K562 (cell line): Measurements from ENCODE around the gene WWC2. TPM values are rescaled to one million over a fixed set of nuclear protein-coding genes. Genes with fewer than 3 reads are reported as not detected.
A peak's percentile ranks its signal among the peaks of the same experiment; 100 is the strongest.

Source experiments
- ARID2 ChIP-seq: fragments of 450-650 bp; IDR thresholded peaks from 2 replicates; pipeline ENCODE4 v1.6.1; 2017; ENCODE audit warnings: antibody characterized with exemption, mild to moderate bottlenecking
- BACH1 ChIP-seq: fragments of 200-800 bp; sonication (Bioruptor generic); IDR thresholded peaks from 2 replicates; pipeline ENCODE4 v1.6.1; 2016; ENCODE audit warnings: missing genetic modification characterization, missing compliant biosample characterization
- BRCA1 ChIP-seq, 2 experiments: fragments of 450-650 bp in 1 of 2; sonication (generic) in 1 of 2; formaldehyde crosslinking in 1 of 2; IDR thresholded peaks; 2 replicates each; pipeline versions ENCODE4 v1.5.0 to v1.6.1; 2017 to 2020; ENCODE audit warnings: mild to moderate bottlenecking in 1 of 2, missing genetic modification reagents in 1 of 2
- C11orf30 ChIP-seq: fragments of 450-650 bp; IDR thresholded peaks from 2 replicates; pipeline ENCODE4 v1.6.1; 2016; ENCODE audit warnings: low read depth, mild to moderate bottlenecking
- ERF ChIP-seq: fragments of 450-650 bp; formaldehyde crosslinking; IDR thresholded peaks from 2 replicates; pipeline ENCODE4 v1.4.0; 2020; ENCODE audit warnings: mild to moderate bottlenecking, mixed read lengths
- FOXA3 ChIP-seq, 2 experiments: fragments of 450-650 bp in 1 of 2; sonication (generic) in 1 of 2; formaldehyde crosslinking; IDR thresholded peaks in 1 of 2; conservative IDR thresholded peaks in 1 of 2; 2 replicates each; pipeline versions ENCODE4 v1.4.0 to v1.8.0; 2020 to 2022; ENCODE audit warnings: mild to moderate bottlenecking in 2 of 2, missing genetic modification reagents in 1 of 2
- HMG20B ChIP-seq: fragments of 250-450 bp; sonication (Bioruptor Pico); IDR thresholded peaks from 2 replicates; pipeline ENCODE4 v1.5.0; 2021; ENCODE audit warnings: mild to moderate bottlenecking
- HSF4 ChIP-seq: fragments of 250-450 bp; sonication (Bioruptor Pico); IDR thresholded peaks from 2 replicates; pipeline ENCODE4 v2.1.2; 2022; ENCODE audit warnings: mild to moderate bottlenecking, moderate library complexity, borderline replicate concordance
- MAFK ChIP-seq: IDR thresholded peaks from 2 replicates; pipeline ENCODE4 v1.6.1; 2011; ENCODE audit warnings: low read length, improper control_type of control experiment
- MBD1 ChIP-seq: fragments of 250-450 bp; sonication (Bioruptor Pico); IDR thresholded peaks from 2 replicates; pipeline ENCODE4 v1.8.0; 2022; ENCODE audit warnings: inconsistent platforms
- PHB2 ChIP-seq: fragments of 450-650 bp; IDR thresholded peaks from 2 replicates; pipeline ENCODE4 v1.6.1; 2017; ENCODE audit warnings: low read depth
- PML ChIP-seq: IDR thresholded peaks from 2 replicates; pipeline ENCODE4 v1.6.1; 2012; ENCODE audit warnings: low read length, inconsistent platforms
- SPI1 ChIP-seq: IDR thresholded peaks from 2 replicates; pipeline ENCODE4 v1.6.1; 2011; ENCODE audit warnings: low read depth, low read length, control low read depth, borderline replicate concordance
- TAF9B ChIP-seq: fragments of 450-650 bp; IDR thresholded peaks from 2 replicates; pipeline ENCODE4 v1.6.1; 2018; ENCODE audit warnings: mild to moderate bottlenecking; ENCODE audit not compliant: partially characterized antibody
- TSHZ1 ChIP-seq: fragments of 250-450 bp; sonication (Bioruptor Pico); IDR thresholded peaks from 2 replicates; pipeline ENCODE4 v1.4.0; 2020; ENCODE audit warnings: mild to moderate bottlenecking, moderate library complexity
- ZBTB2 ChIP-seq: fragments of 450-650 bp; IDR thresholded peaks from 2 replicates; pipeline ENCODE4 v1.6.1; 2016; ENCODE audit warnings: antibody characterized with exemption
- ZHX1 ChIP-seq: fragments of 150-350 bp; conservative IDR thresholded peaks from 2 replicates; pipeline ENCODE4 v1.6.1; 2014; ENCODE audit warnings: low read length
- ZNF324 ChIP-seq: fragments of 250-450 bp; sonication (Bioruptor Pico); IDR thresholded peaks from 2 replicates; pipeline ENCODE4 v1.4.0; 2020; ENCODE audit warnings: mild to moderate bottlenecking
- polyA plus RNA-seq, 8 experiments: library from polyadenylated mRNA; depleted of rRNA in 4 of 8; stranded (reverse) in 5 of 8; unstranded in 3 of 8; fragments of >200 nt; fragmentation: Nextera tagmentation in 2 of 8; fragmentation: Illumina TruSeq in 1 of 8; extraction: Ambion mirVana in 2 of 8; extraction: Trizol in 1 of 8; gene quantifications; 2 replicates each; pipeline versions ENCODE4 v1.2.1 to v1.2.3, GENCODE V29; 2011 to 2014; ENCODE audit warnings: inconsistent platforms in 1 of 8, missing spikeins in 1 of 8
- total RNA-seq, 7 experiments: library from RNA; depleted of rRNA in 6 of 7; stranded (reverse); fragments of >200 nt in 6 of 7; fragmentation: Illumina TruSeq in 2 of 7; extraction: Trizol in 2 of 7; gene quantifications; 2 replicates each; pipeline versions ENCODE4 v1.2.1 to v1.2.3, GENCODE V29; 2011 to 2021; ENCODE audit warnings: low replicate concordance in 1 of 7

WWC2 gene
- total and polyA plus RNA-seq, 9 of the 15 experiments (the other 6 are each of a cell fraction or from before 2014, with no cell fraction given), result 3.7 to 39.4 (median 19.6) TPM

- TF ChIP-seq FOXA3 (CRISPR knock-in tag; conservative IDR thresholded peaks at IDR 0.05 in 1 of 2, IDR thresholded peaks at IDR 0.05 in 1 of 2), result peak in 1 of 2 experiments; percentile 71; a peak in 2 of 4 replicates
- peak; percentile 100 for TF ChIP-seq ERF (CRISPR knock-in tag)
- TF ChIP-seq SPI1, result peak; percentile 41; the same call in 1 of the 2 replicates
- peak; percentile 92 for TF ChIP-seq C11orf30
- peak; percentile 66; the same call in 1 of the 2 replicates for TF ChIP-seq ZBTB2
- peak; percentile 100 for TF ChIP-seq BACH1 (tag)
- peak; percentile 90 for TF ChIP-seq ZNF324 (CRISPR knock-in tag)
- TF ChIP-seq TSHZ1 (CRISPR knock-in tag), result peak; percentile 98
- TF ChIP-seq ZHX1, result no peak; the same call in 1 of the 2 replicates
- peak; percentile 99 for TF ChIP-seq MBD1 (CRISPR knock-in tag)
- TF ChIP-seq PHB2, result no peak
- peak; percentile 94 for TF ChIP-seq HMG20B (CRISPR knock-in tag)
- peak; percentile 93 for TF ChIP-seq PML
- peak; percentile 14 for TF ChIP-seq TAF9B
- peak; percentile 79 for TF ChIP-seq MAFK
- TF ChIP-seq HSF4 (CRISPR knock-in tag), result peak; percentile 81; the same call in 1 of the 2 replicates
- TF ChIP-seq BRCA1 (IDR thresholded peaks at IDR 0.05), result no peak
- no peak for TF ChIP-seq BRCA1 (CRISPR knock-in tag; IDR thresholded peaks at IDR 0.05)
- TF ChIP-seq ARID2, result no peak
Observed at GRCh38 chr4:183348706-183349659, 249.9 kb downstream of the WWC2 start (continued).
